ENCODE data around the gene HOXA3. TPM values are rescaled to one million over a fixed set of nuclear protein-coding genes. Genes with fewer than 3 reads are reported as not detected.

The HOXA3 gene
- total and polyA plus RNA-seq, 10 of the 15 experiments (the other 5 are each of a cell fraction or from before 2014, with no cell fraction given), result 0.05 TPM; not detected in 9

DNA sequence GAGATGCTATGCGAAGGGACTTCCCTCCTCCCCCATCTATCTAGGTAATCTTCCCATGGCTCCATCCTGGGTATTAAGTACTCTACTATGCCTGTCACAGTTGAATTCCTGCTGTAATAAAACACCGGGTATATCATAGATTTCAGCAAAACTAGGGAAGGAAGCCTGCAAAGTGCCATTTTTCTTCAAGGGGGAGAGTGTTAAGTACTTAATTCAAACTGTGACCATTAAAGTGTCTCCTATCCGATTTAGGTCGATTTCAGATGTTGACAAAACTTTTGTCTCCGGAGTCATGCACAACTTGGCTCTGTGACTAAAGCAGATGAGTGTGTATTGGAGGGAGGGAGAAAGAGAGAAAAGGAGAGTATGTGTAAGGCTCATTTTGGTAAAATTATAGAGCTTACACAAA lies 26.4 kb downstream of the HOXA3 start (continued):
- TF ChIP-seq, protein P1, sequence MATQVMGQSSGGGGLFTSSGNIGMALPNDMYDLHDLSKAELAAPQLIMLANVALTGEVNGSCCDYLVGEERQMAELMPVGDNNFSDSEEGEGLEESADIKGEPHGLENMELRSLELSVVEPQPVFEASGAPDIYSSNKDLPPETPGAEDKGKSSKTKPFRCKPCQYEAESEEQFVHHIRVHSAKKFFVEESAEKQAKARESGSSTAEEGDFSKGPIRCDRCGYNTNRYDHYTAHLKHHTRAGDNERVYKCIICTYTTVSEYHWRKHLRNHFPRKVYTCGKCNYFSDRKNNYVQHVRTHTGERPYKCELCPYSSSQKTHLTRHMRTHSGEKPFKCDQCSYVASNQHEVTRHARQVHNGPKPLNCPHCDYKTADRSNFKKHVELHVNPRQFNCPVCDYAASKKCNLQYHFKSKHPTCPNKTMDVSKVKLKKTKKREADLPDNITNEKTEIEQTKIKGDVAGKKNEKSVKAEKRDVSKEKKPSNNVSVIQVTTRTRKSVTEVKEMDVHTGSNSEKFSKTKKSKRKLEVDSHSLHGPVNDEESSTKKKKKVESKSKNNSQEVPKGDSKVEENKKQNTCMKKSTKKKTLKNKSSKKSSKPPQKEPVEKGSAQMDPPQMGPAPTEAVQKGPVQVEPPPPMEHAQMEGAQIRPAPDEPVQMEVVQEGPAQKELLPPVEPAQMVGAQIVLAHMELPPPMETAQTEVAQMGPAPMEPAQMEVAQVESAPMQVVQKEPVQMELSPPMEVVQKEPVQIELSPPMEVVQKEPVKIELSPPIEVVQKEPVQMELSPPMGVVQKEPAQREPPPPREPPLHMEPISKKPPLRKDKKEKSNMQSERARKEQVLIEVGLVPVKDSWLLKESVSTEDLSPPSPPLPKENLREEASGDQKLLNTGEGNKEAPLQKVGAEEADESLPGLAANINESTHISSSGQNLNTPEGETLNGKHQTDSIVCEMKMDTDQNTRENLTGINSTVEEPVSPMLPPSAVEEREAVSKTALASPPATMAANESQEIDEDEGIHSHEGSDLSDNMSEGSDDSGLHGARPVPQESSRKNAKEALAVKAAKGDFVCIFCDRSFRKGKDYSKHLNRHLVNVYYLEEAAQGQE (IDR thresholded peaks at IDR 0.05; ENCODE audit: low read depth, low read length), result no peak
- TF ChIP-seq ZZZ3 (IDR thresholded peaks at IDR 0.05; ENCODE audit: control insufficient read depth, insufficient read length, low read depth), result no peak
- no peak for TF ChIP-seq FOXM1 (IDR thresholded peaks at IDR 0.05; ENCODE audit: low read depth, low read length)
- TF ChIP-seq EP300 (IDR thresholded peaks at IDR 0.05; ENCODE audit: borderline replicate concordance in 1 of 2, control insufficient read depth in 1 of 2, low read depth in 2 of 2, low read length in 2 of 2), result no peak
- no peak for TF ChIP-seq TCF3 (IDR thresholded peaks at IDR 0.05; ENCODE audit: borderline replicate concordance, insufficient read depth, low read depth, low read length)
- no peak for TF ChIP-seq YBX1 (IDR thresholded peaks at IDR 0.05)
- no peak for TF ChIP-seq SRF (IDR thresholded peaks at IDR 0.05; ENCODE audit: low read depth in 2 of 2, low read length in 2 of 2)
- TF ChIP-seq, protein P2, sequence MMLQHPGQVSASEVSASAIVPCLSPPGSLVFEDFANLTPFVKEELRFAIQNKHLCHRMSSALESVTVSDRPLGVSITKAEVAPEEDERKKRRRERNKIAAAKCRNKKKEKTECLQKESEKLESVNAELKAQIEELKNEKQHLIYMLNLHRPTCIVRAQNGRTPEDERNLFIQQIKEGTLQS (IDR thresholded peaks at IDR 0.05; ENCODE audit: borderline replicate concordance, extremely low read depth, low read depth, low read length), result no peak

Measured in GM12878 (cell line).